ENCODE measurements around the gene DAZAP1.

Gene DAZAP1

DNA sequence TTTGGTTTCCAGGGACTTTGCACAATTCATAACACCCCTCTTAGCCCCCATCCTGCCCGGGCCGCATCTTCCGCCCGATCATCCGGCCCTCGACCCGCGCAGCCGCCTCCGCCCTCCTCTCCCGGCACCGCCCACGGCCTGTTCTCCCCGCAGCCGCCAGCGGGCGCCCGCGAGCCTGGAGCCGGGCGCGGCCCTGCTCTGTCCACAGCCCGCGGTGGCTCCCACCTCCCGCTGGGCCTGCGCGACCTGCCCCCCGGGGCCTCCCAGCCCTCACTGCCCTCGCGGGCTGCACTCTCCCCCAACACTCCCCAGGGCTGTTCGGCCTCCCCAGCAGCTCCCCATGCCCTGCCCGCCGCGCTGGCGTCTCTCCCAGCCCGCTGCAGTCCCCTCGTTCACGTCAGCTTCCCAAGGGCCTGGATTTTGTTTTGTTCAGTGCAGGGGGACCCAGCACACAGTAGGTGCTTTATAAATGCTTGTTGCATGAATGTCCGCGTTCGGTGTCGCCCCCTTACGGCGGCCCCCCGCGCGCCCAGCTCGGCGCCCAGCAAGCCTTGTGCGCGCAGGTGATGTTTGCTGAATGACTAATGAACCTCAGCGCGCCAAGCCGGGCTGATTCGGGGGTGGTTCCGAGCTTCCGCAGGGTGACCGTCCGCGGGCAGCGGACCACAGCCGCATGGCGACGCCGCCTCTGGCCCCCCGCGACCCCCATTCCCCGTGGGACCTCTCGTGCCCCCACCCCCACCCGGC, 38.0 kb downstream of the DAZAP1 start:
- peak; percentile 57 for DNase-seq (ENCODE audit: low spot score)

DNA sequence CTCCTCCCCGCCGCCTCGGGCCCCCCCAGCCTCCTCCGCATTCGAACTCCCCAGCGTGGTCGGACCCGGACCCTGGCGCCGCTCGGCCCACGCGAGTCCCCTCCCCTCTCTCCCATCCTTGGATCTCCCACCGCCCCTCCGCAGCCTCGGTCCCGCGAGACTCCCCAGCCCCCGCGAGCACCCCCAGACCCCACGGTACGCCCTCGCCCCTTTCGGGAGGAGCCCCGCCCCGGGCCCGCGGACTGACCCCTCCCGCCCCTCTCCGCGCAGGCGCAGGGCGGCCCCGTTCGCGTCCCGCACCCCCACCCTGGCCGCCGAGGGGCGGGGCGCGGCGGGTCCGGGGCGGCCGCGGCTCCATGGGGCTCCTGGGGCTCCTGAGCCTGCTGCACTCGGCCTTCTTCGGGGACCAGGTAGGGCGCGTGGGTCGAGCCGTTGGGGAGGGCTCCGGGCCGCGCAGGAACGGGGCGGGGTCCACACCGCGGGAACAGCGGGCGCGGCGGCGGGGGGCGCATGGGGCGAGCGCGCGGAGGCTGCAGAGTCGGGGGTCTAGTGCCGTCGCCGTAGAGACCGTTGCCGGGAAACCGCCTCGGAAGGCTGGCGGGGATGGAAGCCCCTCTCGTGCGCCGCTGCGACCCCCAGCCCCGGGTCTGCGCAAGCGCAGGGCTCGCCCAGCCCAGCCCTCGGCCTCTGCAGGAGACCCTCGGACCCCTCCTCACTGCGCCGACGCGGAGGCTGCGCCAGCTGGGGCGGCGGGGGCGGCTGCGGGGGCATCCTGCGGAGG, 38.7 kb downstream of the DAZAP1 start:
- DNase-seq (ENCODE audit: low spot score), result no peak

DNA sequence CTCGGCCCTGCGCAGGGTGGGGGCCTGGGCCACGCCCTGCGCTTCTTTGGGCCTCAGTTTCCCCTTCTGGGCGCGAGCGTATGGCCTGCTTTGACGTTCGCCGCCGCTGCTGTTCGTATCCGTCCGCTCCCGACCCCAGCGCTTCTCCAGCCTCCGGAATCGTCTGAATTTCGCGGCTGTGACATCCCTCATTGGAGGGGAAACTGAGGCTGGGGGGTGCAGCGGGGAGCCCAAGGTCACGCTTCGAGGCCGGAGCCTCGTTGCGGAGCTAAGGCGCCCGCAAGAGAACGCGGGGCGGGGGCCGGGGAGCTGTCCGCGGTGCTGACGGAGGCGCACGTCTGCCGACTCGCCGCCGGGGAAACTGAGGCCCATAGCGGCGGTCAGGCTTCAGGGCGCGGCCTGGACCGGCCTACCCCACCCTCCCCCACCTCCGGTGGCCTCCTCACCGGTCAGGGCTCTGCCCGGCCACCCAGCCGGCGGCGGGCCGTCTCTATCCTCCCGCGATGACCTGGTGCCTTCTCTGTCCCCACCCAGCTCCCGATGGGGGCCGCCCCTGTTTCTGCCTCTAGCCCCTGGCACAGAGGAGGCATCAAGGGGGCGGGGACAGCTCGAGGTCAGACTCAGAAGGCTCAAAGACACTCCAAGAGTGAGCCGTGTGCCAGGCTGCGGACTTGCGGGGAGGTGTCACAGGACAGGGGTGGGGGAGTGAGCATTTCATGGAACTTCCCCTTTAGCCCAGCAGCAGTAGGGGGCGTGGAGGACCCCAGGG, 39.5 kb downstream of the DAZAP1 start:
- no peak for DNase-seq (ENCODE audit: low spot score)

DNA sequence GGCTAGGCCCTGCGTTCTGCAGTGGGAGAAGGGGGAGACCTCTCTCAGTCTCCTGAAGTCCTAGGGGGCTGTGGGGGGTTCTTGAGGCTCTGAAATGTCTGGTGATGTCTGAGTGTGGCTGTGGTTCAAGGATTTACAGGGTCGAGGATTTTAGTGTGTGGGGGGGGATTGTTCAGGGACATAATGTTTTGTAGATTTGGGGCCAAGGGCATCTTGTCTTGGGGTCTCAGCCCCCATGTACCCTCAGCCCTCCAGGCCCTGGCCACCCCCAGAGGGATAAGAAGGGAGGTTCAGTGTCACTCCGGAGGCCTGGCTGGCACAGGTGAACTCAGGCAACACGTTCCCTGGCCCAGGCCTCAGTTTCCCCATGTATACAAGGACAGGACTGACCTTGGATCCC, 40.1 kb downstream of the DAZAP1 start:
- no peak for DNase-seq (ENCODE audit: low spot score)

DNA sequence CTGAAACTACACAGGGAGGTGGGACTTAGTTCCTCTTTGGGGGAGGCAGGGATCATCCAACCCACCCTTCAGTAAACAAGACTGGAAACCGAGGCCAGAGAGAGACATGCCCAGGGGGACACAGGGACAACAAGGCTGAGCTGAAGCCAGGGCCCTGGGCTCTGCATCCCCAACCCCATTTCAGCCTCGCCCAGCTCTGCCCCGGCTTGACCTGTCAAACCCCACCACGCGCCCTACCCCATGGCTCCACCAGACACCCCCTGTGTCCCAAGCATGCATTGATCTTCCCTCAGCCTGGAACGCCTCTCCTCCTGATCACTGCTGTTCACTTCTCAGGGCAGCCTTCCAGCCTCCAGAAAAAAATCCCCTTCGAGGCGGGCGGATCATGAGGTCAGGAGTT, 40.6 kb downstream of the DAZAP1 start:
- no peak for DNase-seq (ENCODE audit: low spot score)

DNA sequence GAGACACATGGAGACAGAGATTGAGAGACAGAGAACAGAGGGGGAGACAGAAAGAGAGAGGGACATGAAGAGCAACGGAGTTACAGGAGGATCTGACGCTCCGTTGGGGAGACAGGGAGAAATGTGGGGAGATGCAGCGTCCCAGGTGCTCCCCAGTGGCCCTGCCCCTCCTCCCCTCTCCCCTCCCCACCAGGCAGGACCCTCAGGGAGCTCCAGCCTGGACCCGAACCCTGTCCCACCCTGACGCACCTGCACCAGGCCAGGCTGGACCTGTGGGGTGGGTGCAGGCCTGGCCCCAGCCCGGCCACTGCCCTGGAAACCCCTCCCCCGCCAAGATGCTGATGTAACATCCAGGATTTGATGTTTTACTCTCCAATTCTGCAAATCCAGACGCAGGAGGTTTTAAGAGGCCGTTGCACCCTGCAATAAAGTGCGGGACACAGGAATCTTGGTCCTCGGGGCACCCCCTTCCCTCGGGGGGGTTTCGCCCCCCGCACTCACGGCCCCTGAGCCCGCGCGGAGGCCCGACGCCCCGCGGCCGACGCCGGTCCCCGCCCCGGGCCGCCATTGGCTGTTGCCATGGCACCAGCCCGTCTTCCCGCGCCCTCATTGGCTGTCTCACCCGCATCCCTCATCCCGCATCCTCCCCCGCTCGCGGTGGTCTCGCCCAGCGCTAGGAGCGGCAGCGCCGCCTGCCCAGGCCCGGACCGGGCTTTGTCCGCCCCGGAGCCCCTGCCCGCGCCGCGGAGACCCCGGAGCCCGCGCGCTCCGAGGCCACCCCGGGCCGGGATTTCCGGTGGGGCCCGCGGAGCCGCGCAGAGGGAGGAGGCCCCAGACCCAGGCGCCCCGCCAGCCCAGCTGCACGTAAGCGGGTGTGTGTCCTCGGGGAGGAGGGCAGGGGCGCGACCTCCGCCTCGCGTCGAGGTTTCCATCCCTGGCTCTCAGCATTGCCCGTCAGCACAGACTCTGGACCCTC, 42.4 kb downstream of the DAZAP1 start, which contains the start of gene APC2:
APC2 (plus strand) TSS at position 655 of the 976 bp plus-strand sequence. CDS start 2,881 bp downstream, outside the sequence.
- DNase-seq (ENCODE audit: low spot score), result no peak

DNA sequence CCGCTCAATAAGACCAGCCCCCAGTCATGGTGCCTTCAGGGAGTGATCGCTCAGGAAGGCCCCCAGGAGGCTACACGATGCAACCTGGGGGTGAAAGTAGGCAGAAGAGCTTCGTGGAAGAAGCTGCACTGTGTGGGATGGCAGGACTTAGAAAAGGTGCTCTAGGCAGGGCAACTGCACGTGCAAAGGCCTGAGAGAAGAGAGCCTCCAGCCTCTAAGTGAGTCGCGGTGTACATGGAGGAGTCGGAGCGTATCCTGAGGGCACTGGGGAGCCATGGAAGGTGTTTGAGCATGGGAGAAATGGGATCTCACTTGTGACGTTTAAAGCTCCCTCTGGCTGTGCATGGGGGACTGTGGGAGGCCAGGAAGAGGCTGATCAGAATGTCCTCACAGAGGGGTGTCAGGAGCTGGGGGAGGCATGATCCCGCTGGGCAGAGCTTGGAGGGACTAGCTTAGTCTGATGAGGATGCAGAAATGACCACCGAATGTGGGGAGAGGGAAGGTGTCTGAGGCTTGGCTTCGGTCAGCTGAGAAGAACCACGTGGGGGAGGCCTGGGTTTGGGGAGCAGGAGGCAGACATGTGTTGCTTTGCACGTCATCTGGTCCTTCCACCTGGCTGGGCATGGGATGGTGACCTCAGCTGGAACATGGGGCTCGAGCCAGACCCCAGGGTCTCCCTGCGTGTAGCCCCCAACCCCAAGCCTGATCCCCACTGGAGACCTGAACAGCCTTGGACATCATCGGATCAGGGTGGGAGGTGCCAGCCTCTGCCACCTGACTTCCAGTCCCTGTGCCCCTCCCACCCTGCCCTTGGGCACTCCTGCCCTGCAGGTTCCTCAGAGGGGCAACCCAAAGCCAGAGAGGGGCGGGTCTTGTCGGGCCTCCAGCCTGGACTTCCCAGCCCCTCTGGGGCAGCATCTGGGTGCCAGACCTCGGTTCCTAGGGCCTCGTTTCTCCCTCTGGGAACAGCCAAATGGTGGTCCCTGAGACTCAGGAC, 43.6 kb downstream of the DAZAP1 start:
- no peak for DNase-seq (ENCODE audit: low spot score)

DNA sequence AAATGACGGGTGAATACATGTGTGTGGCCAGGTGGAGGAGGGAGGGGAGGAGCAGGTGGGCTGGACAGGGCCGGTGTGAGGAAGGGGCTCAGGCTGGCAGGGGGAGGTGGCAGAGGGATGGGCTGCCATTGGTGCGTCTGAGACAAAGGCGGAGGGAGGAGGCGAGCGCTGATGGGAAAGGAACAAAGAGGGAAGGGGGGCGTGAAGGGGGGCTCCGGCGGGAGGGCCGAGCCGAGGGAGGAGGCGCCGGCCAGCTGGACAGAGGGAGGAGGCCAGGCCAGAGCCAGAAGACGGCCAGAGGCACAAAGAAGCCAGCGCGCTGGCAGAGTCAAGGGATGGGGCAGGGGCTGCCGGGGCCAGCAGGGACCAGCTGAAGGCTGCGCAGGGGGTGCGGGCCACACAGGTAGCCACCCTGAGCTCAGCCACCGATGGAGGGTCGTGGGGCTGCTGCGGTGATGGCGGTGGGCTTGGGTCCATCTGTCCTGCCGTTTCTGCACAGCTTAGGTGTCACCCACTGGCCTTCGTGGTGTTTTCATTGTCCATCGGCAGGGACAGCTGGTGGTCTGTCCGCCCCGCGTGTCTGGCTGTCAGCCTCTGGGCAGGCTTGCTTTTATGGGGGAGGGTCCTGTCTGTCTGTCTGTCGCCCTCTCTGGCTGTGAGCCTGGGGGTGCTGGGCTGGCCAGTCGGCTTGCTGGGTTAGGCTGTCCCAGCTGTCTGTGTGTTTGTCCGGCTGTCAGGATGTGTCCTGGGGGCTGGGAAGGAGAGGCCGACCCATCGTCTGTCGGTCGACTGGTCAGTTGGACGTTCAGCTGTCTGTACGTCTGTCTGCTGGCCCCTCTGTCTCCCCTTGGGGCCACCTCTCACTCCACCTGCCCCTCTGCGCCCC, 44.8 kb downstream of the DAZAP1 start:
- no peak for DNase-seq (ENCODE audit: low spot score)

DNA sequence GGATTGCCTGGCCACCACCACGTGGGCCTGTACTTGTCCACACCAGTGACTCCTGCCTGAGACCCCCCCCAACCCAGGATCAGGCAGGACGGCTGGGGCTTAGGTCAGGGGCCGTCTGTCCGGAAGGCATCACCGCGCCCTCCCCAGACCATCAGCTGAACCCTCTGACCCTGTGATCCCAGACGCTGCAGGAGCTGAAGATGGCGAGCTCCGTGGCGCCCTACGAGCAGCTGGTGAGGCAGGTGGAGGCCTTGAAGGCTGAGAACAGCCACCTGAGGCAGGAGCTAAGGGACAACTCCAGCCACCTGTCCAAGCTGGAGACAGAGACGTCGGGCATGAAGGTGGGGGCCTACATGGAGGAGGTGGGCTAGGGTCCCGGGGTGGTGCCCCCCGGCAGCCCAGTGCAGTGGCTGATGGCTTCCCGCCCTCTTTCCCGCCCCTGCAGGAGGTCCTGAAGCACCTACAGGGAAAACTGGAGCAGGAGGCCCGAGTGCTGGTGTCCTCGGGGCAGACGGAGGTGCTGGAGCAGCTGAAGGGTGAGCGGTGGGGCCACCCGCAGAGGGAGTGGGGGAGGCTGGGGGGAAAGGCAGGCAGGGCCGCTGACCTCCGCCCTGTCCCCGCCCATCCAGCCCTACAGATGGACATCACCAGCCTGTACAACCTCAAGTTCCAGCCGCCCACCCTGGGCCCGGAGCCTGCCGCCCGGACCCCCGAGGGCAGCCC, 45.6 kb downstream of the DAZAP1 start:
- DNase-seq (ENCODE audit: low spot score), result no peak

DNA sequence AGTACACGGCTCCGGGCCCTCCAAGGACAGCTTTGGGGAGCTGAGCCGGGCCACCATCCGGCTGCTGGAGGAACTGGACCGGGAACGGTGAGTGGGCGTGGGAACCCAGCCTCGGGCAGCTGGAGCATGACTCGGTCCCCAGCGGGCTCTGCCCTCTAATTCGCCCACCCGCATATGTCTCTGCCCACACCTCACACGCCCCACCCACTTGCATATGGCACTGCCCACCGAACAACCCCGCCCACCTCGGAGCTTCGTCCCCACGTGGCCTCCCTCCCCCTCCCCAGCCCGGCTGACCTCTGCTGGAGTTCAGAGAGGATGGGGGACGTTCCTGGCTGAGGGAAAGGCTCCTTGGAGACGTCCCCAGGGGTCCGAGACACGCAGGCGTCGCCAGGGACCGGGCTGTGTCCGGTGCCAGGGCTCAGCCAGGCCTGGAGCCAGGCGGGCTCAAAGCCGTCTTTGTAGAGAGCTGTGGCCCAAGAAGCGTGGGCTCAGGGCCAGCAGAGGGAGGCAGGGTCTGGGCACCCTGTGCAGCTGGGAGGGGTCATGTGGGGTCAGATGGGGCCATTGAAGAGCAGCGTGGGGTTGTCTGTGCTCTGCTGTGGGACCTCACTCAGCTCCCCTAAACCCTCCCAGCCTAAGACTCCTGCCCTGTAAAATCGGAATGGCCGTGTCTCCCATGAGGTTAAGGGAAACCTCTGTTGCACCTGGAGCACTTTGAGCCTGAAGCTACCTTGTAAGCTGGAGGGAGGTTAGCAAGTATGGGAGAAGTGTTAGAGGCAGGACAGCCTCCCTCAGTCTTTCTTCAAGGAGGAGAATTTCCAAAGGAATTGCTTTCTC, 46.4 kb downstream of the DAZAP1 start:
- DNase-seq (ENCODE audit: low spot score), result no peak

DNA sequence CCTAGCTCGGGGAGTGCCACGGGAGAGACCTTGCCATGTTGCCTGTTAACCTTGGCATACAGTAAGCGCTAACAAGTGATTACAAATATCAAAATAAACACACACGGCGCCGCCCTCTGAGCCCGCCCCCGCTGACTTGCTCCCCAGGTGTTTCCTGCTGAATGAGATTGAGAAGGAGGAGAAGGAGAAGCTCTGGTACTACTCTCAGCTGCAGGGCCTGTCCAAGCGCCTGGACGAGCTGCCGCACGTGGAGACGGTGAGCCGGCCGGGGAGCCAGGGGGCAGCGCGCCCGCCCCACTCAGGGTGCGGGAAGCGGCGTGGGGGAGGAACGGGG, 47.6 kb downstream of the DAZAP1 start:
- DNase-seq (ENCODE audit: low spot score), result no peak

DNA sequence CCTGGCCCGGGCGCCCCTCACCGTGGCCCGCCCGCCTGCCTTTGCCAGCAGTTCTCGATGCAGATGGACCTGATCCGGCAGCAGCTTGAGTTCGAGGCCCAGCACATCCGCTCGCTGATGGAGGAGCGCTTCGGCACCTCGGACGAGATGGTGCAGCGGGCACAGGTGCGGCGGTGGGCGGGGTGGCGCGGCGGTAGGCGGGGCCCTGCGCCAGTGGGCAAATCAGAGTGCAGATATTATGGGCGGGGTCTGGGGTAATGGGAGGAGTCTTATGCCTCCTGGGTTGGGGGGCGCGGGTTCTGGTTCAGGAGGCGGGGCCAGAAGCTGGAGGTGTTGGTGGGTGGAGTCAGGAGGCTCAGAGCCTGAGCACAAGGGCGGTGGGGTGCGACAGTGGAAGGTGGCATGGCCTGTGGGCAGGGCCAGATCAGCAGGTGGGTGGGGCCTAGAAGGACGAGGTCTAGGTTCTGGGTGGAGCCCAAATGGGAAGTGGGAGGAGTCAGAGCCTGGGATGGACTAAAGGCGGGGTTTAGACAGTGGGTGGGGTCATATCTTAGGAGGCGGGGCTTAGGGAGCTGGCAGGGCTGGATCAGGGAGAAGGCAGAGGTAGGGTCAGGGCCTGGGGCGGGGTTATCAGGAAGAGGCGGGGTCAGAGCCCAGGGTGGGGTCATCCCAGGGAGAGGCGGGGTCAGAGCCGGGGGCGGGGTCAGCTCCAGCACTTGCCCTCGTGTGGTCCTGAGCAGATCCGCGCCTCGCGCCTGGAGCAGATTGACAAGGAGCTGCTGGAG, 48.1 kb downstream of the DAZAP1 start:
- DNase-seq (ENCODE audit: low spot score), result peak; percentile 30

DNA sequence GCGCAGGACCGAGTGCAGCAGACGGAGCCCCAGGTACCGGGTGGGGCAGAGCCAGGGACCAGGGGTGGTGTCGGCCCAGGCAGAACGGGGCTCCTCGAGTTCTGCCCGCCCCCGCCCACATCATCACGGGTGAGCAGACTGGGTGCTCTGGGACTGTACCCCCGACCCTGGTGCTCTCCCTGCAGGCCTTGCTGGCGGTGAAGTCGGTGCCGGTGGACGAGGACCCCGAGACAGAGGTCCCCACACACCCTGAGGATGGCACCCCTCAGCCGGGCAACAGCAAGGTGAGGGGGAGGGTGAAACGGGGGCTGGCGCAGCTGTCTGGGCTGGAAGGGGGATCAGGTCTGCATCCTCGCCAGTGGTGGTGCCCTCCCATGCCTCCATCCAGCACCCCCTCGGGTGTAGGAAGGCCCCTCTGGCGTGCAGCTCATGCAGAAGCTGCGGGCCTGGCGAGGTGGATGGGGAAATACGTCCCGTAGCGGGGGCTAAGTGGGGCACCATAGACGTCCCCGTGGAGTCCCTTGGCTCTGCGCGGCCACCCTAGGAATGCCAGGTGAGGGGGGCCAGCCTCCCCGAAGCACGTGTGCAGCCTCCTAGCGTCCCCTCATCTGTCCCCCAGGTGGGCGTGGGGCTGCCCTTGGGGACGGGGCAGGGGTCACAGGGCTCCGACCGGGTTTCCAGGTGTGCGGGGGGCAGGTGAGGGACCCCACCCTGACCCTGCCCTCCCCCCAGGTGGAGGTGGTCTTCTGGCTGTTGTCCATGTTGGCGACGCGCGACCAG, 48.9 kb downstream of the DAZAP1 start:
- DNase-seq (ENCODE audit: low spot score), result no peak

DNA sequence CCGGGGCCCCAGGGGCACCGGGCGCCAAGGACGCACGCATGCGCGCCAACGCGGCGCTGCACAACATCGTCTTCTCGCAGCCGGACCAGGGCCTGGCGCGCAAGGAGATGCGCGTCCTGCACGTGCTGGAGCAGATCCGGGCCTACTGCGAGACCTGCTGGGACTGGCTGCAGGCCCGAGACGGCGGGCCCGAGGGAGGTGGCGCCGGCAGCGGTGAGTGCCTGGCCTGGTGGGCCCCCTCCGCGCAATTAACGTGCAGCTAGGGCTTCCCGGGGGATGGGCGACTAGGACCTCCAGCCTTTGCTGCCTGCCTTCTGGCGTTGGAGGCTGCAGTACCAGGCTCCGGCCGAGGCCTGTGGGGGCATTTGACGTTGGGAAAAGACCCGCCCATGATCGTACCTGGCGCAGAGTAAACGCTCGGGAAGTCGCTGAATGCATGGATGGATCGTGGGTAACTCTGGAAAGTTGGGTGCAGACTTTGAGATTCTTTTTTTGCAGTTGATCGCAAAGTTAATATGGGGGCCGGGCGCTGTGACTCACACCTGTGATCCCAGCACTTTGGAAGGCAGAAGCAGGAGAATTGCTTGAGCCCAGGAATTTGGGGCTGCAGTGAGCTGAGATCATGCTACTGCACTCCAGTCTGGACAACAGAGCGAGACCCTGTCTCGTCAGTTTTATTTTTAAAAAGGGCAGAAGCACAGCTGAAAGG, 49.8 kb downstream of the DAZAP1 start:
- no peak for DNase-seq (ENCODE audit: low spot score)

DNA sequence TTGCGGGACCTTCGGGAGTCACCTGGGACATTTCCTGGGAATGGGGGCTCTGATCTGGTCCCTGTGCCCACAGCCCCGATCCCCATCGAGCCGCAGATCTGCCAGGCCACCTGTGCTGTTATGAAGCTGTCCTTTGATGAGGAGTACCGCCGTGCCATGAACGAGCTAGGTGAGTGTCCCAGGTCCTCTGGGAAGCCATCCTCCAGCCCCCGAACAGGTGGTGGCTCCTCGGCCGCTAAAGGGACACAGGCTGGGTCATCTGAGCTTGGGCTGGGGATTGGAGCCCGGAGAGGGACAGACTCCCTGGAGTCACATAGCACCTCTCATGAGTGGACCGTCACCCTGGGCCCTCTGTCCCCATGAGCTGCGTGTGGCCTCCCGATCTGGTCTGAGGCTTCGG, 50.5 kb downstream of the DAZAP1 start:
- DNase-seq (ENCODE audit: low spot score), result no peak
